A673 (cell line): ENCODE results near the gene TPPP. TPM values are rescaled to one million over a fixed set of nuclear protein-coding genes. Genes with fewer than 3 reads are reported as not detected.
"Not testable (repeated sequence)": the region's sequence is repeated elsewhere in the genome, so short reads cannot be mapped to it uniquely, and the experiment has no call there.

Experiments
- BruUV-seq: library from RNA; stranded (reverse); fragments of 400-500 nt; replicated peaks from 2 replicates; lab custom pipeline; 2021; lab: Mats Ljungman, UMichigan
- CTCF ChIA-PET: fragments of 300-600 bp; sonication (Branson Sonifier 250); formaldehyde crosslinking; loops from one replicate; lab custom pipeline; 2022; ENCODE audit warnings: antibody characterized with exemption; lab: Charles Lee
- POLR2A ChIA-PET: fragments of 300-600 bp; sonication (Branson Sonifier 250); formaldehyde crosslinking; loops from one replicate; lab custom pipeline; 2022; ENCODE audit warnings: antibody characterized with exemption; ENCODE audit not compliant: low non-redundant PET; lab: Charles Lee
- DNase-seq: peaks from one replicate; pipeline ENCODE4 v3.0.0-alpha.2; 2015; ENCODE audit warnings: low spot score
- H3K27ac ChIP-seq: fragments of 200-600 bp; sonication (generic); 2 replicates; pipeline ENCODE4 v1.5.1; 2016; ENCODE audit warnings: mixed run types, low read depth, mild to moderate bottlenecking, mixed read lengths, antibody characterized with exemption, low read length; ENCODE audit not compliant: poor library complexity, severe bottlenecking
- H3K27me3 ChIP-seq: fragments of 200-600 bp; sonication (generic); replicated peaks from 2 replicates; pipeline ENCODE4 v1.6.1; 2017; ENCODE audit warnings: mixed run types, low read depth, mild to moderate bottlenecking, mixed read lengths, antibody characterized with exemption, low read length; ENCODE audit not compliant: insufficient read depth, poor library complexity
- H3K36me3 ChIP-seq: fragments of 200-600 bp; sonication (generic); 2 replicates; pipeline ENCODE4 v1.6.1; 2016; ENCODE audit warnings: mixed run types, mild to moderate bottlenecking, mixed read lengths, antibody characterized with exemption, low read length; ENCODE audit not compliant: insufficient read depth, poor library complexity, severe bottlenecking
- H3K4me1 ChIP-seq: fragments of 200-600 bp; sonication (generic); 2 replicates; pipeline ENCODE4 v1.6.1; 2017; ENCODE audit warnings: mixed run types, mild to moderate bottlenecking, mixed read lengths, antibody characterized with exemption, low read length; ENCODE audit not compliant: insufficient read depth, poor library complexity, severe bottlenecking
- H3K4me3 ChIP-seq: fragments of 200-600 bp; sonication (generic); 2 replicates; pipeline ENCODE4 v1.5.1; 2016; ENCODE audit warnings: low read depth, mixed run types, mild to moderate bottlenecking, mixed read lengths, low read length; ENCODE audit not compliant: poor library complexity, severe bottlenecking
- H3K9me3 ChIP-seq: fragments of 200-600 bp; sonication (generic); 2 replicates; pipeline ENCODE4 v1.6.1; 2016; ENCODE audit warnings: mixed run types, low read depth, mild to moderate bottlenecking, mixed read lengths, antibody characterized with exemption, low read length; ENCODE audit not compliant: poor library complexity, severe bottlenecking
- CTCF ChIP-seq: fragments of 300-800, 200-600 bp; sonication (generic); conservative IDR thresholded peaks from 2 replicates; pipeline ENCODE4 v1.5.1; 2017; ENCODE audit warnings: low read depth, mild to moderate bottlenecking, antibody characterized with exemption, low read length, moderate library complexity, mixed read lengths
- EZH2 ChIP-seq: fragments of 200-600 bp; sonication (generic); IDR thresholded peaks from 2 replicates; pipeline ENCODE4 v1.6.1; 2017; ENCODE audit warnings: borderline replicate concordance, low read depth, mild to moderate bottlenecking, mixed read lengths, antibody characterized with exemption, low read length; ENCODE audit not compliant: poor library complexity, severe bottlenecking
- intact Hi-C: fragments of 100-400 bp; cut with micrococcal nuclease; formaldehyde crosslinking; loops from one replicate; pipeline ENCODE4 v1.10.0; 2022; ENCODE audit not compliant: unreplicated experiment
- total RNA-seq: library from RNA; stranded (reverse); gene quantifications from 2 replicates; pipeline ENCODE4 v1.2.3, GENCODE V29; 2021

Gene TPPP
- total RNA-seq, 1 experiment from 2014 or later: 0.19 TPM

- DNase-seq, H3K27me3 ChIP-seq, CTCF ChIA-PET: not testable (repeated sequence)
These were observed 12.9 kb downstream of the TPPP start for GRCh38 chr5:680118-680795.

GRCh38 chr5:679166-679895 is 13.8 kb downstream of the TPPP start:
- DNase-seq, CTCF ChIA-PET, POLR2A ChIA-PET, intact Hi-C loops, H3K4me1 ChIP-seq, H3K27me3 ChIP-seq, H3K36me3 ChIP-seq, H3K4me3 ChIP-seq, H3K27ac ChIP-seq, BruUV-seq, H3K9me3 ChIP-seq: not testable (repeated sequence)

More at GRCh38 chr5:680118-680795, 12.9 kb downstream of the TPPP start:
- H3K36me3 ChIP-seq, BruUV-seq, H3K9me3 ChIP-seq, H3K4me1 ChIP-seq, H3K27ac ChIP-seq, H3K4me3 ChIP-seq, POLR2A ChIA-PET: not testable (repeated sequence)
- intact Hi-C loops: loop anchor here (5.0 kb wide), 1 partner anchor 97 kb away; no protein-coding TSS in a partner anchor

GRCh38 chr5:678521-678920 is 14.6 kb downstream of the TPPP start:
- H3K27me3 ChIP-seq, H3K4me3 ChIP-seq, H3K4me1 ChIP-seq, intact Hi-C loops, DNase-seq, H3K9me3 ChIP-seq, POLR2A ChIA-PET, CTCF ChIA-PET, H3K36me3 ChIP-seq, BruUV-seq, H3K27ac ChIP-seq: not testable (repeated sequence)

- peaks cover 12% of the 10 kb centered on the region for H3K4me1 ChIP-seq
- BruUV-seq: no TSS peak
- CTCF ChIA-PET: no interaction called here
- no peak overlapping the region for H3K27ac ChIP-seq
- TF ChIP-seq EZH2 (no peak), CTCF (no peak)
- H3K4me3 ChIP-seq: no peak overlapping the region
- peaks cover 6% of the 10 kb centered on the region for H3K27me3 ChIP-seq
- H3K36me3 ChIP-seq: no peaks in the 10 kb centered on the region
- no peak for DNase-seq
- intact Hi-C loops: no loop called here
- POLR2A ChIA-PET: no interaction called here
- no peaks in the 10 kb centered on the region for H3K9me3 ChIP-seq
These were observed 15.7 kb downstream of the TPPP start for GRCh38 chr5:677131-678101.
